ENCODE data around the gene HIVEP3. TPM values are rescaled to one million over a fixed set of nuclear protein-coding genes. Genes with fewer than 3 reads are reported as not detected.

The HIVEP3 gene
- total RNA-seq, 2 experiments from 2014 or later, result 26.3 to 27.2 TPM

DNA sequence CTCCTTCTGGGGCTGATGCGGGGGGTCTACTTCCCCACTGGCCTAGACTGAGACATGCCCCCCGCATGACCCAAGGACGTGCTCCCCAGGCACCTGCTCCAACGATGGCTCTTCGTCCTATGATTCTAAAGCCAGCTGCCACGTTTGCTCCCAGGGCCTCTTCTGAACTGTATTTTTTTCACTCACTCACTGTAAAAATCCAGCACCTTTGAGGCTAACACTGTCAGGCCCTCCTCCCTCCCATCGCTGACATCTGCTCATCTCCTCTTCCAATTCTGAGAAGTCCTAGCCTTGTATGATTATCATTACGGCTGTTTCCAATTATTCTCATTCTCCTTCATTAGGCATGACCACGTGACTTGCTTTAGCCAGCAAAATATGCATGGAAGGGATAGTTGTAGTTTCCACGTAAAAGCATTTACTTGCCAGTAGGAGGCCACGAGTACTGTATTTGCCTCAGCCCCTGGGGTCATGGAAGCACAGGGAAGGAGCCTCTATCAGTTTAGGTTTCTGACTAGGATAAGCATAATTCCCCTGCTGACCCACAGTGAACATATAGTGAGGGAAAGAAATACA, 415.1 kb downstream of the HIVEP3 start:
- ChIA-PET POLR2A (no interaction called here), CTCF (no interaction called here)

DNA sequence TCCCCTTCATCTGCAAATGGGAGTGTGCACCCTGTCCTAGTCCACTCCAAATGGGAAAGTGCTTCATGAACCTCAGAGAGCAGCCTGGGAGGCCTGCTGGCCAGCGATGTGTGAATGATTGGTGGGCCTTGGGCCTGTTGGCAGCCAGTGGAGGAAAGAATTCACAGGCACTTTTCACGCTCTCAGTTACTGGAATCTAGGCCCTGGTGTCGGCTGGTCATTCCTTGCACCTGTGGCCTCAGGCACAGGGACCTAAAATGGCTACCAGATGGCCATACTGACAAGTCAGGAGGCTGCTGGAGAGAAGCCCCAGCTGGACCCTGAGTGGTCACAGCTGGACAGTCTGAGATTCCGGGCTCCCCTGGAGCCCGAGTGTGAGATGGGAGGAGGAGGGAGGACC, 415.8 kb downstream of the HIVEP3 start:
- ChIA-PET POLR2A (no interaction called here), CTCF (no interaction called here)

DNA sequence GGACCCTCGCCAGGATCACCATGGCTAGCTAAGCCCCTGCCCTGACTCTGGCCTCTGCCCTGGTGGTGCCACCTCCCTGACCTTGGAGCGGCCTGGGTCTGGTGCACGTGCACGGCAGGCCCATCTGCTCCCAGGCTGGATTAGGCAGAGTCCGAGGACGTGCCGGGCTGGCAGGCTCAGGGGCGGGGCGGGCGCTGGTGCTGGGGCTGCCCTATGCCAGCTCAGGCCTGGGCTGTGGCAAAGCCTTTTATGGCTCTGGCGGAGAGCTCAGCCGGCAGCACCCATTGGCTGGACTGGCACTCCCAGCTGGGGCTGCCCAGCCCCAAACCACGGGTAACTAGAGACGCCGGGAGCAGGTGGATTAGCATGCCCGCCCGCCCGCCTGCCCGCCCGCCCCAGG, 417.1 kb downstream of the HIVEP3 start:
- POLR2A ChIA-PET, result no interaction called here
- CTCF ChIA-PET, result interaction anchor here (1.2 kb wide), 1 partner anchor 15 kb away, joined by 5 read pairs; no protein-coding TSS in a partner anchor

DNA sequence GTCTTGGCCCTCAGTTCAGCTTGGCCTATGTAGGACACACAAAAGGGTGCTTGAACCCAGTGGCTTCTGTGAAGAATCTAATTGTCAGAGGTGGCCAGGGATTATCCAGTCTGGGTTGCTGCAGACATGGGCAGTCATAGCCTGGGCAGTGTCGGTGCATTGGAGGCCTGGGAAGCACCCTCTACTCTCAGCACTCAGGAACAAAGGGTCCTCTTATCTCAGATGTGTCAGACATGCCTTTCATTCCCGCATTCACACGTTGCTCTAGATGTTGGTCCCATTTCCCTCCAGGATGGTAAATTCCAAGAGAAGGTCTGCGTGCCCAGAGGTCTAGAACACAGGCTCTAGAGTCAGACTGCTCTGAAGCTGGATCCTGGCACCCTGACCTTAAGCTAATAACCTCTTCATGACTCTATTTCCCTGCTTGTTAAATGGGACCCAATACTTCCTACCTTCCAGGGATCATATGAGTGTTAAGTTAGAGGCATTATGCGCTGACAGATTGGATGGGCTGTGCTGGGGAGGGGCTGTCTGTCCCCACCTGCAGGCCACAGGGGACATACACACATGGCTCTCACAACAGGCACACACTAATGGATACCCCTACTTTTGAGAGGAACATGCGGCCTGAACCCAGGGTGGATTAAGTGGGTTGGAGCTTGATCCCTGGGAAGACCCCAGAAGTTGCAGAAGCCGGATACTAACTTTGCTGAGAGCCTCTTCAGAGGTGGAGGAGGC, 417.8 kb downstream of the HIVEP3 start:
- ChIA-PET POLR2A (no interaction called here), CTCF (interaction anchor here (1.2 kb wide), 1 partner anchor 16 kb away, joined by 5 read pairs; no protein-coding TSS in a partner anchor)

DNA sequence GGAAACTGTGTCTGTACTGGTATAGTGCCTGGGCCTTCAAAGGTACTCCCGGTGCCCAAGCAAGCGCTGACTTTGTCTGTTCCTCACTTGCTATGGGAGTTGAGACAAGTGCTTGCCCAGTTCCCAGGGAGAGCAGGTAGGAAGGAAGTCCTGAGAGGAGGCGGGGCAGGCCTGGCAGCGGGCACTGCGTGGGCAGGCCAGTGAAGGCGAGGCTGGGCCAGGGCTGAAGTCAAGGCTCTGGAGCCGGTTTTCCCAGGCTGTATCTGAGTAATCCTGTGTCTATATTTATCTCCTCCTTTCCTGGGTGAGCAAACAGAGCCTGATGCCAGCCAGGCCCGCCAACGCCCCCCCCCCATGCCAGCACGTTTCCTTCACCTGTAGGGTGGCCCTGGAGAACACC, 418.3 kb downstream of the HIVEP3 start:
- ChIA-PET CTCF (no interaction called here), POLR2A (no interaction called here)

DNA sequence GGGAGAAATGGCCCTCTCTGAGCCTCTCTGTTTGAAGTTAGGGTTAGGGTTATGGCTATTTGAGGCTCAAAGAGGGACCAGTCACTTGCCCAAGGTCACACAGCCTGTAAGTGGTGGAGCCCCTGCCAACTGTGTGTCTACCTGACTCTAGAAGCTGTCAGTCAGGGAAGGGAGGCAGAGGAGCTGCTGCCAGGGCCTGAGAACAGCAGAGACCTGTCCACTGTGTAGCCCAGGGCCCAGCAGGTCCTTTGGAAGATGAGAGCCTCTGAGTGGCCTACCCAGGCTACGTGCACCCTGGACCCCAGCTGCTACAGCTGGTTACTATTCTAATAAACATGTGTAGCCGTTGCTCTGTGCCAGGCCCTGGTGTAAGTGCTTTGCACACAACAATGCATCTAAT, 419.1 kb downstream of the HIVEP3 start:
- ChIA-PET CTCF (no interaction called here), POLR2A (no interaction called here)

DNA sequence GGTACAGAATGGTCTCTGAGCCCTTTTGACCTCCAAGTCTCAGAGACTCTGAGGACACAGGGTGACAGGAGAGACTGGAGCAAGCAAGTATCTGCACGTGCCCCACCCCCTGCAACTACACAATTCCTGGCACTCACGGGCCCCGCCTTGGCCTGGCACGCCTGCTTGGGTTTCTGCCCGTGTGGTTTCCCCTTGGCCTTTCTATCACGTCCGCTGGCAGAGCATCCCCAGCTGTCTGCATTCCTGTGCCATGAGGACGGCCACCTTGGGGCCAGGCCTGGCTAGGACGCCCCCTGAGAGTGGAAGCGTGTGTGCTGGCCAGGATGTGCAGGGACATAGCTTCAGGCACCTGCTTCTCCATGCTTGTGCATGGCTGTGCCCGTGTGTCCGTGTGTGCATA, 419.9 kb downstream of the HIVEP3 start:
- POLR2A ChIA-PET, result no interaction called here
- CTCF ChIA-PET, result no interaction called here

DNA sequence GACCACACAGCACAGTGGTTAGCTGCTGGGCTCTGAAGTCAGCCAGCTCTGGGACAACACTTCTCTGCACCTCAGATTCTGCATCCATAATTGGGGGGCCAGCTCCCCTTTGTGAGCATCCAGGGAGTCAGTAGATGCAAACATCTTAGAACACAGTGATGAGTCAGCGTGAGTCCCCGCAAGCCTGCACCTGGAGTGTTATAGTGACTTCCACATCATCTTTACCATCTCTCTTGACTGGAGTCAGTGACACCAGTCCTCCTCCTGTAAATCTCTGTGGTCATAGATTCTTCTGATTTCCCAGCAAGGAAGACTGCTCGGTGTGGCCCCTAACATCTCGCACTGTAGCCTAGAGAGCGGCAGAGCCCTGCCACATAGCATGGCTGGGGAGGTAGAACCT, 420.3 kb downstream of the HIVEP3 start:
- ChIA-PET POLR2A (no interaction called here), CTCF (interaction anchor here (0.7 kb wide), 1 partner anchor 91 kb away, joined by 3 read pairs; no protein-coding TSS in a partner anchor)

DNA sequence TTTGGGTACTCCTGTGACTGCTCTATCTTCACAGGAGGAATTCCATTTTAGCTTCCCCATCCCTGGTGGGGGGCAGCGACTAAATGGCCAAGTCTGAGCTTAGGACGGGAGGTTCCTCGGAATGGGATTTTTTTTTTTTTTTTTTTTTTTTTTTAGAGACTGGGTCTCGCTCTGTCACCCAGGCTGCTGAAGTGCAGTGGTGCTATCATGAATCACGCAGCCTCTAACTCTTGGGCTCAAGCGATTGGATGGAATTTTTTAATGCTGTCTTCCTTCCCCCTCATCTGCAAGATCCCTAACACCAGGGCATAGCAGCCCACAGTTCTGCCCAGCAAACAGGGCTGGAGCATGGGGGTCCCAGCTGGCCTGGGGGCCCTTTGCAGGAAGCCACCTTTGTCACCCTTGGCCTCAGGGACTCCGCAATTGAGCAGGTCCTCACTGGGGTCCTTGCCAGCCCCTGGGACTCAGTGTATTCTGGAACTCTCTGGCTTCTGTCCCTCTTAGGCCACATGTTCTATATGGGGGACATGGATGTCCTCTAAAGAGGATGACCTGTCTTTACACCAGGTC, 421.2 kb downstream of the HIVEP3 start:
- CTCF ChIA-PET, result interaction anchor here (0.6 to 0.7 kb wide), 2 partner anchors 90 to 320 kb away, joined by 3 to 4 read pairs; no protein-coding TSS in a partner anchor
- POLR2A ChIA-PET, result no interaction called here

DNA sequence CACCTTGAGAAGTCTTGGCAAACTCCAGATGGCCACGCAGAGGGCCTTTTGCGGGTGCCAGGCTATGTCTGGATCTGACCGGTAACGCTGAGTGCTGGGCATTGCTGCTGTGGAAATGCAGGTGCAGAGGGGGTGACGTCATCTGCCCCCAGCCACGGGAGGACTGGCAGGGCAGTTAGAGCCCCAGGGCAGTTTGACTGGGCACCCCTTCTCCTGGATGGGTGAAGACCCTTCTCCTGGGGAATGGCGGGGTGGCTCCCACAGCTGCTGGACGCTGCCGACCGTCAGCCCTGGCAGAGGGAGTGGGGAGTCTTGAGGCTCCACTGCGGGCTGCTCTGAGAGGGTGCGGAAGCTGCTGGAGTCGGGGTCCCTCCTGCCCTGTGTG, 421.7 kb downstream of the HIVEP3 start:
- CTCF ChIA-PET, result interaction anchor here (0.6 to 1.1 kb wide), 2 partner anchors 271 to 321 kb away, joined by 3 to 4 read pairs; no protein-coding TSS in a partner anchor
- POLR2A ChIA-PET, result interaction anchor here (0.6 kb wide), 2 partner anchors 880 to 1272 kb away, joined by 5 to 9 read pairs; no protein-coding TSS in a partner anchor

DNA sequence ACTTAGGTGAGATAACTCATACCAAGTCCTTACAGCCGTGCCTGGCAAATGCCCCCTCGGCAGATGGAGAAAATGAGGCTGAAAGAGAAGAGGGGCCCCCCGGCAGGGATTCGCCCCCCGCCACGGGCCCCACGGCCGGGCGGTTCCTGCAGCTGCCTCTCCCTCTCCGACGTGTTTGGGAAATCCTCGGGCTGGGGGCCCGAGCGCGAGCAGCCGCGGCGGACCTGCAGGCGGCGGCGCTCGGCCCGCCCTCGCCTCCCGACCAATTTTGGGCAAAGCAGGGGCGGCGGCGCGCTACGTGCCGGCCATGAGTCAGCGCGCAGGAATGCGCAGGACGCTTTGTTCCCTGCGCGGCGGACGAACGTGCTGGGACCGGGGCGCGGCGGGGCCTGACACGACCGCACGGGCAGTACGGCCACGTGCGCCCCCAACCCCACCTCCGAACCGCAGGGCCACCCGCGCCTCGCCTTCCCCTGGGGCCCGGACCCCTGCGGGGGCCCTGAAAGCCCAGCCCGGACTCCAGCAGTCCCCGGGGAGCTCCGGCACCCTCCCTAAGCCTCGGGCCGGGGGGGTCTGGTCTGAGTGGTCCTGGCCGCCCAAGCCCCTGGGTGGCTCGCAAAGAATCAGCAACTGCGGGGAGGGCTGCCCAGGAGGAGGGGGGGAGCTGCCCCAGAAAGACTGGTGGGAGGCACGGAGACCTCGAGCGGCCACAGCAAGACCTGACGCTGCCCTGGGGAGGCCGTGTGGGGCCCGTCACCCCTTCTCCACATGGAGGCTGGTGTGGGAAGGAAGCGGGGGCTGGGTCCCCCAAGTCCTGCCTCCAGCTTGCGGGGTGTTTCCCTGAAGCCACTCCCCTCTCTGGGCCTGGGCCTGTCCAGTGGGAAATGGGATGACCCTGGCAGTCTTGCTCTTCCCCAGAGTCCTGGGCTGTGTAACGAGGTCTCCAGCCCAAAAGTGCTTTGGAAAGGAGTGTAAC, 422.4 kb downstream of the HIVEP3 start:
- ChIA-PET POLR2A (interaction anchor here (0.6 kb wide), 2 partner anchors 880 to 1272 kb away, joined by 5 to 9 read pairs; no protein-coding TSS in a partner anchor), CTCF (interaction anchor here (1.1 kb wide), 1 partner anchor 271 kb away, joined by 3 read pairs; no protein-coding TSS in a partner anchor)

DNA sequence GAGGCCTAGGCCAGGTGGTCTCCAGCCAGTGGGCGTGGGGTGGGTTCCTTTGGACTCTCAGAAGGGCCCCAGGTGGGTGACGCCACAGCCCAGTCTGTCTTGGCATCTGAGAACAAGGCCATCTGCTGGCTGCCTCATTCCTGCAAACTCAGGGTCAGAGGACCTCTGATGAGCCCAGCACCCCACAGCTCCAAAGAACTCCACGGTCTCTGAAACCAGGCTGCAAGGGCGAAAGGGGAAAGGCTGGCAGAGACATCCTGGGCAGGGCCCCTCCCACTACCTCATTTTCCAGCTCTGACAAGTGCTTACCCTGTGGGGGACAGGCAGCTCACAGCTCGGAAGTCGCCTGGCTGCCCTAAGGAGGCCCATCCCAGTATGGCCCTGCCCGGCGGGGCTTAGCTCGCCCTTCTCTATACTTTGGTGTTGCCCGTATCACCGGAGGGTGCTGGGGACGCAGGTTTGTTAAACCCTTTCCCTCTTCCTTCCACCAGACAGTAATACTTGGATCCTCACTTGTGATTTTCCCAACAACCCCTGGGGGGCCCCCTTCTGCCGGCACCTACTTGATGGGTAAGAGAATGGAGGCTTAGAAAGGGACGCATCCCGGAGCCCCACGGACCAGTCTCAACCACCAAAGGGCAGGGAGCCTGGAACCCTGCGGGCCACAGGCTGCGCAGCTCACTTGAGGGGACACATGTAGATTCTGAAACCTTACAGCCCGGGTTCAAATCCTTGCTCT, 423.3 kb downstream of the HIVEP3 start:
- CTCF ChIA-PET, result no interaction called here
- POLR2A ChIA-PET, result no interaction called here

DNA sequence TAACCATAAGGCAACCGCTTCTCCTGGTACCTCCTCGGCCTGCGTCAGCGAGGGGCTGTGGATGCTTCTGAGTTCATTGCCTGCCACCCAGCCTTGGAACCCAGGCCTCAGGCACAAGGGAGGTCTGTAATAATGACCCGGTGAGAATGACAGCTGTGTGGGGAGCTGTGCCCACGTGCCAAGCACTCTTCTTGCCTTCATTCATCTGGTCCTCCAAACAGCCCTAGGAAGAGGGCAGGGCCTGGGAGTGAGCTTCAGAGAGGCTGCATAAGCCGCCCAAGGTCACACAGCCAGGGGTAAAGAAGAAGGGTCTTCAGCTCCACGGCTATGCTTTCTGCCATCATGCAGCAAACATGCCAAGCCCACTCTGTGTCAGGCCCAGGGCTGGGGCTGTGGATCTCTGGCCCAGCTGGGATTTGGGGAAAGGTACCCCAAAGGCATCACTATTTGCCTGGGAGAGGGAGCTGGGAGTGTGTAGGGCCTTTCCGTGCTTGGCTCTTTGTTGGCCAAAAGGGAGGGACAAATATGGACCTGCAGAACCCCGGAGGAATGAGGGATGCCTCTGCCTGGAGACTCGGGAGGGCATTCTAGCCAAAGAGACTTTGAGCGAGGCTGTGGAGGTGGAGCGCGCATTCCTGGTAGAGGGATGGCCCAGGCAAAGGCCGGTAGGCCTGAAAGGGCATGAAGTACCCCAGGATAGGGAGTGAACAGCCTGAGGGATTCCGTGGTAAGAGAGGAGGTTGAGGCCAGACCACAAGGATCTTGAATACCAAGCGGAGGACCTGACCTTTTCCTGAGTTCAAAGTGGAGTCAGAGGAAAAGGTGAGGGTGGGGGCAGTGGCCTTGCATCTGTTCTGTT, 424.1 kb downstream of the HIVEP3 start:
- POLR2A ChIA-PET, result no interaction called here

DNA sequence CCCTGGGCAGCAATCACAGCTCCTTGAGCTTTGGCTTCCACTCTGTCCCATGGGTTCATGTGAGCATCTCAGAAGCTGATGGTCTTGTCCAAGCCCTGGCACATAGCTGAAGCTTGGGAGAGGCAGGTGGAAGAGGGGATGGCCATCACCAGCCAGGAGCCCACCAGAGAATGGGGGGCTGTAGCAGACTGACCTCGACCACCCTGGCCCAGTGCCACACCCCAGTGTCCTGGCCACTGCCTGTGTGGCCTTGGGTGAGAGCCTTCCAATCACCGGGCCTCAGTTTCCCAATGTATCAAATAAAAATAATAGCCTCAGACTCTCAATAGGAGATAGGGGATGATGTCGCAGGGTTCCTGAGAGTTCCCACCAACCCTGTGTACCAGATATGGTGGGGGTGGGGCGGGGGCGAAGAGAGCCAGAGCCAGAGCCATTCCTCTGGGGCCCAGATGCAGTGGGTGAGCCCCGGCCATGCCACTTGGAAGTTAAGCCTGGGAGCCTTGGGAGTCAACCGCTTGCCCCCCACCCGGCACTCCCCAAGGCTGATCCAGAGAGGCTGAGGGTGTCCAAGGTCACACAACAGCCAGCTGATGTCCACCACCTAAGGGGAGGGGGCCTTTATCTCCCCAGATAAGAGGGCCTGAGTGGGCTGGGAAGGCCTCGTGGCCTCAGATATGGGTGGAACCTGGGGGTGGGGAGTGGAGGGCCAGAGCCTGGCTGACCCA, 424.9 kb downstream of the HIVEP3 start:
- ChIA-PET POLR2A (no interaction called here), CTCF (interaction anchor here (1.4 kb wide), 1 partner anchor 679 kb away, joined by 3 read pairs; no protein-coding TSS in a partner anchor)

More for the DNA sequence above, 424.1 kb downstream of the HIVEP3 start:
- CTCF ChIA-PET, result no interaction called here

DNA sequence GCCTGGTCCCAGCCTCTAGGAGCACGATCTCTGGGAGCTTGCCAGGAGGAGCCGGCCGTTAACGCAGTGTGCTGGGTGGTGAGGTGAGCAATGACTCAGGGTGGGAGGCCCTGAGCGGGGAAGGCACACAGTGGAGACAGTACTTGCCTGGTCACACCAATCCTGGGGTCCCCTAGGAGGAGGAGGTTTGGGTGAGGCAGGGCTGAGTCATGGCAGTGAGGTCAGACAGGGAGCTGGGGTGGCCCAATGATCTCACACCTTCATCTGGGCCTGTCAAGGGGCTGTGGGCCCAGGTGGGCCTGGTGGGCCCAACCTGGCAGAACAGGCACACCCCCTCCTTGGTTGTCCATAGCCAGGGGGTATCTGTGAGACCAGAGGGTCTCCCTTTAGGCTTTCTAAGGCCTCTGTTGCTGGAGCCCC, 425.6 kb downstream of the HIVEP3 start:
- CTCF ChIA-PET, result interaction anchor here (1.4 kb wide), 1 partner anchor 680 kb away, joined by 3 read pairs; no protein-coding TSS in a partner anchor
- POLR2A ChIA-PET, result no interaction called here

DNA sequence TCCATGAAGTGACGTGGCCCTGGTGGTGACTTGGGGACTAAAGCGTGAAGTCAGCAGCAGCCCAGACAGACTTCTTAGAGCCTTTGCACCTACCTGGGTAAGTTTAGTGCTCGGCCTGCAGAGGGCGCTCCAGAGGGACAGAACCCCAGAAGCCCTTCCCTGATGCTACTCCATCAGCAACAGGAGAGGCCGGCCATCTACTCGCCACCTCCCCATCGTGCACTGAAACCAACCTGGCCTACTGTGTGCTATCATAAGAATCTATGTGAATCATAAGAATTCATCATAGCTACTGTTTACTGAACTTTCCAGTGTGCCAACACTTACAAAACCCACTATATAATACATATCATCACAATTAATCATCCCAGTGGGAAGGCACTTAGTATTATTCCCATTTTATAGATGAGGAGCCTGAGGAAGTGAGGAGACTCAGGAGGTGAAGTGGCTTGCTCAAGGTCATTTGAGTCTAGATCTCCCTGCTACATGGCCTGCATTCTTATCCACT, 426.3 kb downstream of the HIVEP3 start:
- ChIA-PET POLR2A (no interaction called here), CTCF (interaction anchor here (1.4 to 1.5 kb wide), 3 partner anchors 15 to 680 kb away, joined by 3 to 5 read pairs (median 4); no protein-coding TSS in a partner anchor)

DNA sequence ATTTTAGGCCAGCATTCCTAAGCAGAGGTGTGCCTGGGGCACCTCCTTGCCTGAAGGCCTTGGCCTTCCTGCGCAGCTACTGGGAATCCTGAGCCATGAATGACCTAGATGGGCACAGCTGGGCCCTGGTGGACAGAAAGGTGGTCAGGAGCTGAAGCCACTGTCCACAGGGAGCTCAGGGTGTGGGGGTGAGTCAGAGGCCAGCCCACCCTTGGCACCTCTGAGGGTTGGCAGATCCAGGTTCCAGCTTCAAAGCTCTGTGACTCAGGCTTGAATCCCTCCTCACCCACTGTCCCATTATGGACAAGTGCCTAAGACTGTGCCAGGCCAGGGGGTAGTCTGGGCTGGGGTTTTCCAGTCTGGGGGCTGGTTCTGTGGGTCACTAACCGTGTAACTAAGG, 427.8 kb downstream of the HIVEP3 start:
- CTCF ChIA-PET, result interaction anchor here (1.3 to 1.5 kb wide), 2 partner anchors 20 to 25 kb away, joined by 3 to 5 read pairs; no protein-coding TSS in a partner anchor
- POLR2A ChIA-PET, result no interaction called here

Data from activated CD8-positive, alpha-beta memory T cell treated with anti-CD3 and anti-CD28 coated beads for 36 hours (primary cell).